Adrenal gland (tissue), 5 donors: Measurements from ENCODE around the gene PNKP.

Experiments used
- CTCF ChIP-seq, 6 experiments: fragments of 450-650 bp in 4 of 6; fragments of 200-600 bp in 2 of 6; sonication (generic) in 1 of 6; IDR thresholded peaks; 1 replicate in 5 of 6; 2 replicates in 1 of 6; pipeline versions ENCODE4 v1.5.1 to v1.8.0; 2016 to 2021; ENCODE audit warnings: antibody characterized with exemption in 6 of 6, mild to moderate bottlenecking in 2 of 6, moderate library complexity in 1 of 6
- POLR2A ChIP-seq, 2 donors: fragments of 450-650 bp; IDR thresholded peaks; one replicate each; pipeline ENCODE4 v1.6.1; 2017; ENCODE audit warnings: antibody characterized with exemption in 2 of 2, mild to moderate bottlenecking in 2 of 2, moderate library complexity in 1 of 2
- donor health status: DM: no; HTN: no; CAD: no.

- no peak for TF ChIP-seq CTCF (IDR thresholded peaks at IDR 0.05)
- no peak for TF ChIP-seq POLR2A (IDR thresholded peaks at IDR 0.05)
These were observed 7.3 kb upstream of the PNKP start for GRCh38 chr19:49874503-49875157.
